ENCODE measurements around the gene GPR50.

Gene GPR50

GRCh38 chrX:151227627-151228026 is 51.2 kb downstream of the GPR50 start:
- no peak for DNase-seq (ENCODE audit: low spot score)

GRCh38 chrX:151228935-151229334 is 52.6 kb downstream of the GPR50 start:
- no peak for DNase-seq (ENCODE audit: low spot score)

Measured in Ammon's horn (tissue), 1 donor.